HG03565 (cell line): ENCODE measurements around the gene PRKCE.

Experiments used
- ATAC-seq: cut with Tn5 transposase; IDR thresholded peaks from one replicate; pipeline ENCODE4 v1.9.1; 2021; ENCODE audit warnings: mild to moderate bottlenecking, moderate library complexity; ENCODE audit not compliant: unreplicated experiment

Gene PRKCE

GRCh38 chr2:45776160-45776955 lies 124.9 kb downstream of the PRKCE start:
- no peak for ATAC-seq

- ATAC-seq = no peak
Observed at GRCh38 chr2:45777996-45778719, 126.7 kb downstream of the PRKCE start.

- no peak for ATAC-seq
Observed at GRCh38 chr2:45778720-45779171, 127.3 kb downstream of the PRKCE start.

DNA sequence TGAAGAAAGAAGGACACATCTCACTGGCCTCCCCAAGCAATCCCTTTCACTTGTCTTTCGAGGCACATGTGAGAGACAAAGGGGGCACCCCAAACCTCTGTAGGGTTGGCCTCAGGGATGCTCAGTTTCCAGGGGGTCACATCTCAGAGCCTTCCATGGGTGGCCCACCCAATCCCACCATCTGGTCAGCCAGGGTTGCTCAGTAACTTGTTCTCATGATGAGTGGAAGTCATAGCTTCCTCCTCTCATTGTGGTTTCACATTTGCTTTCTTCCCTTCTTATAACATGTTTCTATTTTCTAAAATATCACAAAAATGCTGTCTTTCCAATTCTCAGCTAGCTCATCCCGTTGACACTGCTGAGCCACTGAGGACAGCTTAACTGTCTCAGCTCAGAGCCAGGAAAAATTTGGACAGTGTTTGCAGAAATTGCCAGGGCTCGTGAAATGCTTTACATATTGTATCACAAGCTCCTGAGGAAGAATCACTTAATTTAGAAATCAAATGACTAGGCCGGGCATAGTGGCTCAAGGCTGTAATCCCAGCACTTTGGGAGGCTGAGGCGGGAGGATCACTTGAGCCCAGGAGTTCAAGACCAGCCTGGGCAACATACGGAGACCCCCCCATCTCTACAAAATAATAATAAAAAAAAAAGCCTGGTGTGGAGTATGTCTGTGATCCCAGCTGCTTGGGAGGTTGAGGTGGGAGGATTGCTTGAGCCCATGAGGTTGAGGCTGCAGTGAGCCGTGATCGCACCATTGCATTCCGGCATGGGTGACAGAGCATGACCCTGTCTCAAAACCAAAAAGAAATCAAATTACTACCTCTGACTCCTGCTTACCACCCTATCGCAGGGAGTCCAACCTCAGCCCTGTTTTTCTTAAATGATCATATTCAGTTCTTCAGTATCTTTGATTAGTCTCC lies 129.3 kb downstream of the PRKCE start:
- ATAC-seq = peak; percentile 25

GRCh38 chr2:45781464-45781811 lies 130.0 kb downstream of the PRKCE start:
- ATAC-seq = peak; percentile 34

DNA sequence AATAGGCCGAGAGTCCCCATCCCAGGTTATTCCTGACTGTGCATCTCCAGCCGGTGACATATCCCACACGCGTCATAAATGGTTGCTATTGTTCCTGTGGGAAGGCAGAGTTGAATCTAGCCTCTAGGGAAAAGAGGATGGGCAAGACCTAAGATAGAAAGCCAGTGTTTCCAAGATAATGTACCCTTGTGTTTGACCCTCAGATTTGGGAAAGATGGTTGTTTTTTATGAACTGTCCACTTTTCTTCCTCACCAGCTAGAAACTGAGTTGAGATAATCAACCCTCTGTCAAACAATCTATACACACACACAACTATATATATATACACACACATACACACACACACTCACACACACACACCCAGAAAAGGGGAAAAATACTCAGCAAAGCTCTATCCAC lies 131.0 kb downstream of the PRKCE start:
- no peak for ATAC-seq

DNA sequence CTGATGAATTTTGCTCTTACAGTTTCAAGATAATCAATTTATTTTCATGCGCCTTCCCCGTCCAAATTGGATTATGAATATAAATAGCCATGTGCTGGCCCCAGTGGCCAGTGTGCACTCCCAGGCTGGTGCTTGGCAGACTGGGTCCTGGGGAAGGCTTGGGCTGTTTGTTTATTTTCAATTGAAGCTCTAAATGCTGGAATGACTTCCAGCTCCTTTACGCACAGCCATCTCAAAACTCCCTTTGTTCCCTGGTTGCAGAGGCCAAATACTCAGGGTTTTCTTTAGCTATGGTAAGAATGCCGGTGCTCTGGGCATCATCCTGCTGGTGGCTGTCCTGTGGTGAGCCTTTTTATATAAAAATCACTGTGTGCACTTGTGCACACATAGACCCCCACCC lies 131.5 kb downstream of the PRKCE start:
- ATAC-seq = no peak

GRCh38 chr2:45786030-45786835 lies 134.8 kb downstream of the PRKCE start:
- ATAC-seq = no peak

GRCh38 chr2:45786836-45787357 lies 135.4 kb downstream of the PRKCE start:
- no peak for ATAC-seq

DNA sequence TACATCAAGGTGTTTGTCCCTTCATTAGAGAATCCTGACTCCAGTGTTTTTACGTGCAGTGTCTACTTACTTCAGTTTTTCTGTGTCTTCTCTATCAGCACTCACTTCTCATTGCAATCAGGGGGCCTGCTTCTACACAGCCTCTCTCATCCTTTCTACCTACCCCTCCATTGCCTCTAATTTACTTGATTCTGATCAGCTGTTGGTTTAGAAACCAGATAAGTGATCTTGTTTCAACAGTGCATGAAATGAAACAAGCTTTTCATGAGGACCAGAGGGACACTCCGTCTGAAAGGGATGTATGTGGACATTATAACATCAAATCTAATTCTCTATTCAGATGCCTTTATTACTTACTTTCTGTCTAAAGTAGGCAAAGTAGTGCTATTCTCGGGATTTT lies 136.9 kb downstream of the PRKCE start:
- ATAC-seq = no peak

GRCh38 chr2:45789317-45789716 lies 137.8 kb downstream of the PRKCE start:
- ATAC-seq = no peak

DNA sequence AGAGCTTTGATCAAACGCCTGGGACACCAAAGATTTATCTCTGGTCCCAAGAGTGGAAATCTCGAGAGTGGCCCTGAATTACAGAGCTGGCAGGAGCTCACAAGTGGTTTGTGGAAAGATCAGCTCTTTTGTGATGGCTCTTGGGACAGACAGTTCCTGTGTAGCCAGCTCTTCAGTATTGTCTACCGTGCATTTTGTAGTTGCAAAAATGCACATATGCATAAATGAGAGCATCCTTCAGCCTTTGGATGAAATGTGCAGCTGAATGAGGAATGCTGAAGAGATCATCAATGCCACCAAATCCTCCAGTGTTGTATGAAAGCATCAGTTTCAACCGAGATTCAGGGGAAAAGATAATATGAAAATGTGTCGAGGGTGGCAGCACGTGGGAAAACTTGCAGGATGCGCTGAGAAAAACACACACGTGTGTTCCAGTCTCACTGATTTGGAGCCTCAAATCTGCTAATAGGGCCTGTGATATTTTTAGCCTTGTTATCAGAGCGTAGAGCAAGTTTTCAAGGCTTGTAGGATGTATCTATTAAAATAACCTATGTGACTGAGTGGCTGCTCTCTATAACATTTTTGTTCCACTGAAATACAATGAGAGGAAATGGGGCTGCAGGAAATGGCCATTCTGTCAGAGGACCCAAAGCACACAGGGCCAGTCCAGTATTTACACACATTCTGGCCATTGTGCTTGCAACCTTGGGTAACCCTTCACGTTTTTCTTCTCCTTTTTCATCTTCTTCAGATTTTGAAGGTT lies 138.7 kb downstream of the PRKCE start:
- no peak for ATAC-seq

- ATAC-seq = no peak
Observed at GRCh38 chr2:45793305-45793962, 142.0 kb downstream of the PRKCE start.

DNA sequence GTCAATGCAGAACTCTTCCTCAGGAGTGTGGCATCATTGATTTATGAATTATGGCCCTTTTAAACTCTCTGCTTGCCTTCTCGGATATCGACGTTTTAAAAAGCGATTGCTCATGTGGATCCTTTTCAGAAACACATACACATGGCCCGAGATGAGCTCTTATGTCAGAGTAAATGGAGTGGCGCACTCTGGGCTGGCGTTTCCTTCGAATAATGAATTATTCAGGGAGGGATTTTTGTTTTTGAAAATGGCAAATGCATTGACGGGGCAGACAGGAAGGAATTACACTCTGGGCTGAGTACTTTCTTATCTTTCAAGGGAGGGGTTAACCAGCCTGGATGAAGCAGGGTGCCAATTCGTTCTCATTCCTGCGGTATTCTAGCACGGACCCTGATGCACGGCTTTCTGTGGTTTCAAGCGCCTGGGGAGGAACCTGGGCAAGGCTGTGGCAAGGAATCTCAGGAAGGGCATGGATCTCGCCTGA lies 142.7 kb downstream of the PRKCE start:
- ATAC-seq = no peak

DNA sequence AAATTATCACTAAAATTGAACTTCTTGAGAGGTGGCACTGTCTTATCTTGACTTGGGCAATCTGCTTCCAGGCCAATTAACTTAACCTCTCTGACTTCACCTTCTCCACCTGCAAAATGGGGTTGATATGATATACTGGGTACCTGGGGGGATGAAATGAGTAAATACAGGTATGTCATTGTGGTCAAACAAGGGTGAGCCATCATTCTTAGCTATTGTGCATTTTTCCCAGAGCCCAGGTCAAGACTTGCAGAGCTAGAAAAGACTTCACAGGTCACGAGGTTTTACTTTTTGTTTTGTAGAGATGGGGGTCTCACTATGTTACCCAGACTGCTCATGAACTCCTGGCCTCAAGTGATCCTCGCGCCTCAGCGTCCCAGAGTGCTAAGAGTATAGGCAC lies 145.0 kb downstream of the PRKCE start:
- no peak for ATAC-seq

DNA sequence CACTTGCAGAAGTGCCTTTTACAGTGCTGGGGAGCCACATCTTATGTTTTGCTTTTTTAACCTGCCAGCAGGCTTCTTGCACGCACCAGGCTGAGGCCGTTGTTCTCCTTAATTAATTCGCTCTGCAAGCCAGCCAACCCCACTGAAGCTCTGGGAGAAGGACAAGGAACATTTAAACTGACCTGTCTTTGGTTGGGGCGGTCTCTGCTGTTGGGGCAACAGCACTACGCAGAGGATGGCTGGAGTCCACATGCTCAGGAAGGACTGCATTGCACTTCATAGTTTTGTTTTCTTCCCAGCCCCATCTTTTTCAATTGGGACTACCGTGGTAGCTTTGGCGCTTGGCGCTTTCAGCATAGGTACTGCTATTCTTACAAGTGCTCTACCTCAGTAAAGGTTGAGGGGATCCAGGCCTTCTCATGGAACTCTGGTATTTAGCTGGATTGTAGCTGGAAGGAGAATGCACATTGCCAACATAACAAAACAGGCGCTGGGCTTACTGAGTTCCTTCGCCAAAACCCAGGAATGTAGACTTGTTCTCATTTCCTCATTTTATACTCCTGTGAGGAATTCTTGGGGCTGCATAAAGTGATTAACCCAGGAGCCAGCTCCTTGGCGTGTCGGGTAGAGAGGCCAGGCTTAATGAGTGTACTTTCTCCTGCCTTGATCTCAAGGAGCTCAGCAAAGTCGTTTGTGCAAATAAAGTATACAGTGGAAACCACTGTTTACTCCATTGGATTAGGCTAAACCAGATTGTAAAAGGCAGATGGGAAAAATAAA lies 146.2 kb downstream of the PRKCE start:
- no peak for ATAC-seq

DNA sequence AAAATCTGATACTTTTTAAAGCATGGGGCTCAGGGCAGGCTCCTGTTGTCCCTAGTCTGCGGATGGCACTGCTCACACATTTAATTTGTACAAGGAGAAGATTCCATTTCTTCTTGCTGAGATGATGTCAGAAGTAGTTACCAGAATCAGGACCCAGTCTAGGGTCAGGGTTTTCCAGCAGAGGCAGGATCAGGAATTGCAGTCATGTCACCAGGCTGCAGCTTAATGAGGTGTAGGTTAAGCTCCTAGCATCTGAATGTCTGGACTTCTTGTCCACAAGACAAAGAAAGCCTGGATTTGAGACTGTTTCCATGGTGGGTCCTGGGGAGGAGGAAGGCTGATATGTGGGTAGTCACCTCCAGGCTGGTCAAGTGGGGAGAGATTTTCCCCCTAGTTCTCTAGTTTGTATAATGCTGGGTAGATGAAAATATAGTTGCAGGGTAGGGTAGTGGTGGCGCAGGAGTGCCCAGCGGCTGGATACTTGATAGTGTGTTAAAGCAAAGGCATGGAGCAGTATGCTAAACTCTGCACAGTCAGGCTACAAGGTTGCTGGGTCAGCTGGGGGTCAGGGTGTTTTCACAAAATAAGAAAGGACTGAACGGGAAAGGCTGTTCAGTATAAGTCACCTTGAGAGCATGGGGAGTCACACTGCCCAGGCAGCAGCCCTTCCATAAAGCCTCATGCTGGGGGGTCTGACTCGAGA lies 148.4 kb downstream of the PRKCE start:
- ATAC-seq = no peak
